Calu3 (cell line): ENCODE results near the gene RIMKLA. TPM values are rescaled to one million over a fixed set of nuclear protein-coding genes. Genes with fewer than 3 reads are reported as not detected.

ENCODE experiments used
- BruUV-seq: library from RNA; stranded (reverse); fragments of 400-500 nt; replicated peaks from 2 replicates; lab custom pipeline; 2021; lab: Mats Ljungman, UMichigan
- CTCF ChIA-PET: fragments of 300-600 bp; sonication (Branson Sonifier 250); formaldehyde crosslinking; loops from one replicate; lab custom pipeline; 2022; ENCODE audit warnings: antibody characterized with exemption; lab: Charles Lee
- DNase-seq: peaks from one replicate; pipeline ENCODE4 v3.0.0; 2022
- H3K27ac Mint-ChIP-seq: one replicate; pipeline ENCODE4 v1.8.0; 2022; ENCODE audit warnings: mixed read lengths; ENCODE audit not compliant: unreplicated experiment
- H3K27me3 Mint-ChIP-seq: one replicate; pipeline ENCODE4 v1.8.0; 2022; ENCODE audit warnings: mixed read lengths; ENCODE audit not compliant: unreplicated experiment
- H3K36me3 Mint-ChIP-seq: one replicate; pipeline ENCODE4 v1.8.0; 2022; ENCODE audit warnings: mild to moderate bottlenecking, moderate library complexity, mixed read lengths; ENCODE audit not compliant: insufficient read depth, unreplicated experiment
- H3K4me1 Mint-ChIP-seq: one replicate; pipeline ENCODE4 v1.8.0; 2022; ENCODE audit warnings: mild to moderate bottlenecking, low read depth, mixed read lengths; ENCODE audit not compliant: unreplicated experiment
- H3K4me3 Mint-ChIP-seq: one replicate; pipeline ENCODE4 v1.8.0; 2022; ENCODE audit warnings: mild to moderate bottlenecking, low read depth, moderate library complexity, mixed read lengths; ENCODE audit not compliant: unreplicated experiment
- H3K9me3 Mint-ChIP-seq: one replicate; pipeline ENCODE4 v1.8.0; 2022; ENCODE audit warnings: low read depth, mixed read lengths; ENCODE audit not compliant: unreplicated experiment
- CTCF ChIP-seq: fragments of 200-600 bp; IDR thresholded peaks from one replicate; pipeline ENCODE4 v1.8.0; 2022; ENCODE audit warnings: antibody characterized with exemption; ENCODE audit not compliant: unreplicated experiment
- intact Hi-C: fragments of 100-400 bp; cut with micrococcal nuclease; formaldehyde crosslinking; loops from one replicate; pipeline ENCODE4 v1.10.0; 2022; ENCODE audit not compliant: unreplicated experiment
- total RNA-seq: library from RNA; stranded (reverse); gene quantifications from 2 replicates; pipeline ENCODE4 v1.2.3, GENCODE V29; 2022

Gene RIMKLA
- total RNA-seq, 1 experiment from 2014 or later = 1.3 TPM

GRCh38 chr1:42450061-42450460, 69.5 kb downstream of the RIMKLA start:
- no peak overlapping the region for H3K27ac Mint-ChIP-seq
- DNase-seq = no peak
- TF ChIP-seq CTCF = no peak
- no peaks in the 10 kb centered on the region for H3K27me3 Mint-ChIP-seq
- no peaks in the 10 kb centered on the region for H3K36me3 Mint-ChIP-seq
- H3K4me3 Mint-ChIP-seq = no peak overlapping the region
- no peaks in the 10 kb centered on the region for H3K9me3 Mint-ChIP-seq
- BruUV-seq = no TSS peak
- intact Hi-C loops = no loop called here
- CTCF ChIA-PET = no interaction called here
- H3K4me1 Mint-ChIP-seq = no peaks in the 10 kb centered on the region

- DNase-seq = no peak
- no peak for TF ChIP-seq CTCF
- Mint-ChIP-seq H3K36me3 (peaks cover 31% of the 10 kb centered on the region), H3K4me1 (peaks cover 20% of the 10 kb centered on the region), H3K4me3 (no peak overlapping the region), H3K27ac (no peak overlapping the region), H3K9me3 (no peaks in the 10 kb centered on the region), H3K27me3 (no peaks in the 10 kb centered on the region)
- CTCF ChIA-PET = no interaction called here
- no TSS peak for BruUV-seq
- intact Hi-C loops = no loop called here
These were observed 72.8 kb downstream of the RIMKLA start for GRCh38 chr1:42453386-42453785.

- Mint-ChIP-seq H3K4me1 (peaks cover 21% of the 10 kb centered on the region), H3K9me3 (no peaks in the 10 kb centered on the region), H3K27me3 (no peaks in the 10 kb centered on the region), H3K27ac (no peak overlapping the region), H3K4me3 (no peak overlapping the region), H3K36me3 (peaks cover 41% of the 10 kb centered on the region)
- no peak for TF ChIP-seq CTCF
- no peak for DNase-seq
- no TSS peak for BruUV-seq
- intact Hi-C loops = no loop called here
- CTCF ChIA-PET = no interaction called here
These were observed 73.8 kb downstream of the RIMKLA start for GRCh38 chr1:42454403-42454802.

- CTCF ChIA-PET = no interaction called here
- Mint-ChIP-seq H3K36me3 (peaks cover 49% of the 10 kb centered on the region), H3K4me1 (peaks cover 21% of the 10 kb centered on the region), H3K27me3 (no peaks in the 10 kb centered on the region), H3K27ac (peak within 1 kb of the TSS; percentile 75), H3K4me3 (peak within 1 kb of the TSS; percentile 77), H3K9me3 (no peaks in the 10 kb centered on the region)
- peak; percentile 86 for DNase-seq
- intact Hi-C loops = loop anchor here (5.0 kb wide), 1 partner anchor 279 kb away; no protein-coding TSS in a partner anchor
- TF ChIP-seq CTCF = no peak
- no TSS peak for BruUV-seq
These were observed 75.6 kb downstream of the RIMKLA start, which contains the start of the genes PPCS and ZMYND12 for GRCh38 chr1:42456010-42456753. TSS of gene PPCS (plus strand) at chr1:42456543. CDS start at chr1:42456566, 23 bp downstream. TSS of gene ZMYND12 (minus strand) at chr1:42456022. CDS start at chr1:42455997, 25 bp downstream.
